Measurements from ENCODE around the gene PTH1R.
"Not testable (repeated sequence)": the region's sequence is repeated elsewhere in the genome, so short reads cannot be mapped to it uniquely, and the experiment has no call there.

DNA sequence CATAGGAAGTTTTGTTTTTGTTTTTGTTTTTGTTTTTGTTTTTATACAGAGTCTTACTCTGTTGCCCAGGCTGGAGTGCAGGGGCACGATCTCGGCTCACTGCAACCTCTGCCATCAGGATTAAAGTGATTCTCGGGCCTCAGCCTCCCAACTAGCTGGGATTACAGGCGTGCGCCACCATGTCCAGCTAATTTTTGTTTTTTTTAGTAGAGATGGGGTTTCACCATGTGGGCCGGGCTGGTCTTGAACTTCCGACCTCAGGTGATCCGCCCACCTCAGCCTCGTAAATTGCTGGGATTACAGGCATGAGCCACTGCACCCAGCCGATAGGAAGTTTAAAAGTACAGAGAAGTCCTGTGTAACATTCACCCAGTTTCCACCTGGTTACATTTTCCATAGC lies 33.4 kb downstream of the PTH1R start:
- TF ChIP-seq POLR2AphosphoS5 (IDR thresholded peaks at IDR 0.05; ENCODE audit: borderline replicate concordance, low read depth, low read length); EZH2 (IDR thresholded peaks at IDR 0.05); FOXP2 (optimal IDR thresholded peaks at IDR 0.05; ENCODE audit: control extremely low read depth, extremely low read length, insufficient read depth): not testable (repeated sequence)
